ENCODE measurements around the gene TRIP10. TPM values are rescaled to one million over a fixed set of nuclear protein-coding genes. Genes with fewer than 3 reads are reported as not detected.

The TRIP10 gene
- total and polyA plus RNA-seq, 2 of the 8 experiments (the other 6 are each of a cell fraction or from before 2014, with no cell fraction given) = 27.8 to 69.5 TPM

DNA sequence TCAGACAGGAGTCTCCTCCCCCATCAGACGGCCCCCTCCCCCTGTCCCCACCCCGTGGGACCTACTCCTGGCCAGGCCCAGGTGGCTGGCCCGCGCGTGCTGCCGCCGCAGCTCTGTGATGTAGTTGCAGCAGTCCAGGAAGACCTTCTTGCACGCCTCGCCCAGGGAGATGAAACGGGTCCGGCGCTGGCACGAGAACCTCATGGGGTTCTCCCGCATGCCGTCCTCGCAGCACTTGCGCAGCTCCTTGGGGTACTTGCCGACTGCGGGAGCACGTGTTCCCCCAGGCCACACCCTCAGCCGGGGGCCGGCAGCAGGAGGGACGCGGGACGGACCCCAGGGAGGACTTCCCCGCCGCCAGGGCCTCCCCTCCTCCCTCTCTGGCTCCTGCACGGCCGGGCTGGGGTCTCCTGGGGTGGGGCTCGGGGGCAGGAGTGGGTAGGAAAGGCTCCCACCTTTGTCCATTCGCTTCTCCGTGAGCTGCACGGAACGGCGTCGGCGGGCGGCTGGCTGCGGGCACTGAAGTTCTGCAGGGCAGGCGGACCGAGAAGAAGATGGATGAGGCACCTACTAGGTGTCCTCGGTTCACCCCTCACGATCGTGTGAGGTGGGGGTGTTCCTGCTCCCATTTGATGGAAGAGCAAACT, 32.3 kb upstream of the TRIP10 start (continued):
- TF ChIP-seq HDAC2 (IDR thresholded peaks at IDR 0.05; ENCODE audit: borderline replicate concordance in 1 of 2, low read depth in 2 of 2, low read length in 2 of 2) = no peak
- TF ChIP-seq HDAC6 (IDR thresholded peaks at IDR 0.05; ENCODE audit: low read depth, low read length) = no peak
